Thymus (tissue), 11 donors: ENCODE measurements around the gene SLAMF7. TPM values are rescaled to one million over a fixed set of nuclear protein-coding genes. Genes with fewer than 3 reads are reported as not detected.
"Not testable (repeated sequence)": the region's sequence is repeated elsewhere in the genome, so short reads cannot be mapped to it uniquely, and the experiment has no call there.

Experiments
- DNase-seq, 9 donors: peaks; one replicate each; pipeline ENCODE4 v3.0.0-alpha.2; 2013; ENCODE audit warnings: low spot score in 9 of 9, low read depth in 6 of 9, missing footprints in 1 of 9
- H3K27ac ChIP-seq, 2 donors: one replicate each; pipeline ENCODE4 v1.5.1; 2013; ENCODE audit warnings: control low read depth in 1 of 2, low read depth in 1 of 2, low read length in 1 of 2, mild to moderate bottlenecking in 1 of 2, moderate library complexity in 1 of 2
- H3K27me3 ChIP-seq, 2 donors: one replicate each; pipeline ENCODE4 v1.5.1; 2013; ENCODE audit warnings: low read length in 1 of 2; ENCODE audit not compliant: control insufficient read depth in 2 of 2, insufficient read depth in 1 of 2
- H3K36me3 ChIP-seq, 2 donors: one replicate each; pipeline ENCODE4 v1.5.1; 2013; ENCODE audit warnings: low read length in 1 of 2, mild to moderate bottlenecking in 1 of 2, moderate library complexity in 1 of 2; ENCODE audit not compliant: control insufficient read depth in 2 of 2, insufficient read depth in 2 of 2
- H3K4me1 ChIP-seq, 2 donors: one replicate each; pipeline ENCODE4 v1.5.1; 2013; ENCODE audit warnings: low read length in 2 of 2; ENCODE audit not compliant: control insufficient read depth in 2 of 2, insufficient read depth in 2 of 2
- H3K4me3 ChIP-seq, 2 donors: one replicate each; pipeline ENCODE4 v1.5.1; 2013; ENCODE audit warnings: low read length in 2 of 2, control low read depth in 1 of 2, mild to moderate bottlenecking in 1 of 2
- H3K9me3 ChIP-seq, 2 donors: one replicate each; pipeline ENCODE4 v1.5.1; 2013; ENCODE audit warnings: low read length in 1 of 2, mild to moderate bottlenecking in 1 of 2; ENCODE audit not compliant: control insufficient read depth in 2 of 2, insufficient read depth in 1 of 2
- WGBS: extraction: QIAGEN DNeasy Blood & Tissue Kit; methylation state at CpG from one replicate; pipeline ENCODE4 v1.1.7; 2013; 5-methylcytosine and 5-hydroxymethylcytosine counted together
- polyA plus RNA-seq: library from polyadenylated mRNA; stranded (reverse); fragments of 200-250 nt; gene quantifications from one replicate; pipeline ENCODE4 v1.2.3, GENCODE V29; 2013
- total RNA-seq: library from RNA; stranded (reverse); fragments of 120-200 nt; gene quantifications from one replicate; pipeline ENCODE4 v1.2.4, GENCODE V29; 2013
- donor health status: healthy.

SLAMF7 gene
- total and polyA plus RNA-seq, 2 donors, result 6.4 to 17.6 TPM

DNA sequence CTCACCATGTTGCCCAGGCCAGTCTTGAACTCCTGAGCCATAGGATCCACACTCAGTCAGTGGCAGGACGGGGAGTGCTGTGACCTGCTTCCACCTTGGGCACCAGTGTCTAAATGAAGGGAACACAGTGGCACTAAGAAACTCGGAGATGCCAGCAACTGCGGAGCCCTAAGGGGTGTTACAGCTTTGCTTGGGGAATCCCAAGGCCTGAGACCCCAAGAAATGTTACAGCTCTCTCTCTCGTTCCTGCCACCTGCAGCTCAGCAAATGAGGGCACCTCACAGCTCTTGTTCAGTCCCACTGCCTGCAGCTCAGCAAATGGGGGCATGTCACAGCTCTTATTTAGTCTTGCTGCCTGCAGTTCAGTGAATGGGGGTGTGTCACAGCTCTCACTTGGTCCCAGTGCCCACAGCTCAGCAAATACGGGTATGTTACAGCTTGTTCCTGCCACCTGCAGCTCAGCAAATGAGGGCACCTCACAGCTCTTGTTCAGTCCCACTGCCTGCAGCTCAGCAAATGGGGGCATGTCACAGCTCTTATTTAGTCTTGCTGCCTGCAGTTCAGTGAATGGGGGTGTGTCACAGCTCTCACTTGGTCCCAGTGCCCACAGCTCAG, 24.9 kb upstream of the SLAMF7 start:
- DNase-seq, result peak in 4 of 9 donors; percentile 44 to 81 (median 64)
- not testable (repeated sequence) for H3K9me3 ChIP-seq, H3K27me3 ChIP-seq, H3K36me3 ChIP-seq
- Histone ChIP-seq H3K4me1 (peaks cover 31 to 55% of the 10 kb centered on the region in 2 donors), H3K4me3 (peak overlapping the region in 1 of 2 donors; percentile 2), H3K27ac (peak overlapping the region; percentile 86 to 95)
- WGBS, result 55% methylated on average over 5 of the region's 5 CpGs

DNA sequence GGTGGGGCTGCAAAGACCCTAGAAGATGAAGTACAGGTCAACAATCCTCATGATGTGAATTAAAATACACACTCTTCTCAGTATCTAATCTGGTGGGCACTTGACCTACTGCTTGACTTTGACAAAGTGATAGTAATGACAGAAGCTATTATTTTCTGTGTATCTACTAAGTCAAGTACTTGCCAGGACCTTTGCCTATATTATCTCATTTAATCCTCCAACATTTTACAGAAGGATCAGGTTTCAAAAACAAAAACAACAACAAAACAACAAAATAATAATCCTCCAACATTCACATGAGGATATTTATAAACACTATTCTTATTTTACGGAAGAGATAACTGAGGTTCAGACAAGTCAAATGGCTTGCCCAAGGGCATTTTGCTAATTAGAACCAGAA, 23.0 kb upstream of the SLAMF7 start:
- Histone ChIP-seq H3K4me3 (no peak overlapping the region), H3K36me3 (no peaks in the 10 kb centered on the region), H3K27ac (no peak overlapping the region), H3K4me1 (peaks cover 17 to 46% of the 10 kb centered on the region in 2 donors), H3K9me3 (no peaks in the 10 kb centered on the region), H3K27me3 (no peaks in the 10 kb centered on the region)
- 97% methylated on average over 1 of the region's 1 CpG for WGBS
- no peak for DNase-seq

GRCh38 chr1:160717306-160717705, 21.7 kb upstream of the SLAMF7 start:
- H3K4me3 ChIP-seq, result no peak overlapping the region
- no peaks in the 10 kb centered on the region for H3K27me3 ChIP-seq
- H3K9me3 ChIP-seq, result no peaks in the 10 kb centered on the region
- H3K36me3 ChIP-seq, result no peaks in the 10 kb centered on the region
- 78% methylated on average over 5 of the region's 5 CpGs for WGBS
- H3K4me1 ChIP-seq, result peaks cover 16 to 38% of the 10 kb centered on the region in 2 donors
- H3K27ac ChIP-seq, result no peak overlapping the region
- no peak for DNase-seq

- no peak overlapping the region for H3K4me3 ChIP-seq
- H3K27ac ChIP-seq, result no peak overlapping the region
- no peak for DNase-seq
- H3K9me3 ChIP-seq, result no peaks in the 10 kb centered on the region
- peaks cover 12 to 35% of the 10 kb centered on the region in 2 donors for H3K4me1 ChIP-seq
- no peaks in the 10 kb centered on the region for H3K36me3 ChIP-seq
- H3K27me3 ChIP-seq, result no peaks in the 10 kb centered on the region
- 96% methylated on average over 4 of the region's 4 CpGs for whole genome bisulfite sequencing
Observed at GRCh38 chr1:160718210-160718609, 20.8 kb upstream of the SLAMF7 start.

DNA sequence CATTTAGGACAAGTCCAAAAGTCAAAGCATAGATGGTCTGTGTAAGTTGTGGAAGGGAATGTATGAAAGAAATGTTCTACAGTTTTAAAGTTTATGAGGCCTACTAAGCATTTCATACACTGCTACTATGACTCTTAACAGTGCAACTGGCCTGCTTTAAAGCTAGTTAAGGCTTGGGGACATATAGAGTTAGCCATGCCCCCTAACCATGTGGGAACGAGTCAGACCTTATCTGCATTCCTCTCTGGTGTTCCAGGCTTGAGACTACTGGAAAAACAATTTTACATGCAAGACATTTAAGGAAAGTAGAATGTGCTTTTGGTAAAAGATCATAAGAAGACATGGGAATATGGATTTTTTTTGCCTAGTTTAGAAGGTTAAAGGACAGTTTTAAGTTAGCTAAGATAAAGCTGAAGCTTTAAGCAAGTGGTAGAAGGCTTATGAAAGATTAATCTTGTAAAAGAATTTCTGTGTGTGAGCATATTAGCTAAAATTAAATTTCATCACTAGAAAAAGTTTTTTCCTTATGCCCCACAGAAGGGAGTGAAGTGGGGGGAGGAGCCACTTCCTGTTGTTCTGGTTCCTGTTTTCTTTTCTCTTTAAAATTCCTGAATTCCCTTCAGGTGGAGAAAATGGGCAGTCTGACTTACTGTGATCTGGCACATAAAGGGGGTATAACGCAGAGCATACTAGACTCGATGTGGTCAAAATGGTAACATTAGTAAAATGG, 18.5 kb upstream of the SLAMF7 start:
- Histone ChIP-seq H3K9me3 (no peaks in the 10 kb centered on the region), H3K27me3 (no peaks in the 10 kb centered on the region), H3K4me3 (no peak overlapping the region), H3K27ac (no peak overlapping the region), H3K4me1 (peaks cover 8 to 42% of the 10 kb centered on the region in 2 donors), H3K36me3 (no peaks in the 10 kb centered on the region)
- 97% methylated on average over 3 of the region's 3 CpGs for WGBS
- no peak for DNase-seq

- peaks cover 9 to 49% of the 10 kb centered on the region in 2 donors for H3K4me1 ChIP-seq
- H3K27me3 ChIP-seq, result no peaks in the 10 kb centered on the region
- H3K36me3 ChIP-seq, result no peaks in the 10 kb centered on the region
- H3K27ac ChIP-seq, result no peak overlapping the region
- DNase-seq, result no peak
- H3K9me3 ChIP-seq, result no peaks in the 10 kb centered on the region
- H3K4me3 ChIP-seq, result no peak overlapping the region
Observed at GRCh38 chr1:160721473-160721872, 17.6 kb upstream of the SLAMF7 start.

DNA sequence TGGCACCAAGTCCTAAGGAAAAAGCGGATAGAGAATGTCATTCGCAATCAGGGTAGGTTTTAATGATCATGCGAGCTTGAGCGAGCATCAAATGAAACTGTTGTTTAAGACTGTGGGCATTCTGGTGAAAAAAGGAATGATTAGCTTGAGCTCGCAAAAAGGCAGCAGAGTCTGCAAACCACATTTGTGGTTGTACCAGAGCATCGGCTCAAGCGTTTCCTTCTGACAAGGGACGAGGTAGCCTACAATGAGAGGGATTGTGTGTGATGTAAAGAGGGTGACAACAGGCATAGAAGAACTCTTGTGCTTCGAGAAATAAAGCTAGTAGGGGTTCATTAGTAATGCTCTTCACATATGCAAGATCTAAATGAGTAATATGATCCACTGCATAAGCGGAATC, 16.3 kb upstream of the SLAMF7 start:
- Histone ChIP-seq H3K4me1 (peaks cover 11 to 44% of the 10 kb centered on the region in 2 donors), H3K9me3 (no peaks in the 10 kb centered on the region), H3K27me3 (no peaks in the 10 kb centered on the region), H3K4me3 (no peak overlapping the region), H3K27ac (no peak overlapping the region), H3K36me3 (no peaks in the 10 kb centered on the region)
- 42% methylated on average over 10 of the region's 10 CpGs for whole genome bisulfite sequencing
- DNase-seq, result no peak

DNA sequence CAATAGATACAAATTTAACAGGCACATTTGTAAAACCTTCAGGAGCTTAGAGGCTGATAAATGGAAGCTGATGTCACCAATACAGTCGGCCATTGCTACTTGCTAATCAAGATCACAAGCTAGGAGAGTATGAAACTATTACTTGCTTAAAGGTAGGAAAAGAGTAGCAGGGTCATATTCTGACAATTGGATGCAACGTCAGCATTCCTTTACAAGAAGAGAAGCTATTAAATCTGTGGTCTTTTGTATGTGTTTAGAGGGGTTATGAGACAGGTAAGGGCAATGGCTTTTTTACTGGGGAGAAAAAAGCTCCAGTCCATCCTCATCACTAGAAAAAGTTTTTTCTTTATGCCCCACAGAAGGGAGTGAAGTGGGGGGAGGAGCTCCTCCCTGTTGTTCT, 15.7 kb upstream of the SLAMF7 start:
- peaks cover 11 to 43% of the 10 kb centered on the region in 2 donors for H3K4me1 ChIP-seq

DNA sequence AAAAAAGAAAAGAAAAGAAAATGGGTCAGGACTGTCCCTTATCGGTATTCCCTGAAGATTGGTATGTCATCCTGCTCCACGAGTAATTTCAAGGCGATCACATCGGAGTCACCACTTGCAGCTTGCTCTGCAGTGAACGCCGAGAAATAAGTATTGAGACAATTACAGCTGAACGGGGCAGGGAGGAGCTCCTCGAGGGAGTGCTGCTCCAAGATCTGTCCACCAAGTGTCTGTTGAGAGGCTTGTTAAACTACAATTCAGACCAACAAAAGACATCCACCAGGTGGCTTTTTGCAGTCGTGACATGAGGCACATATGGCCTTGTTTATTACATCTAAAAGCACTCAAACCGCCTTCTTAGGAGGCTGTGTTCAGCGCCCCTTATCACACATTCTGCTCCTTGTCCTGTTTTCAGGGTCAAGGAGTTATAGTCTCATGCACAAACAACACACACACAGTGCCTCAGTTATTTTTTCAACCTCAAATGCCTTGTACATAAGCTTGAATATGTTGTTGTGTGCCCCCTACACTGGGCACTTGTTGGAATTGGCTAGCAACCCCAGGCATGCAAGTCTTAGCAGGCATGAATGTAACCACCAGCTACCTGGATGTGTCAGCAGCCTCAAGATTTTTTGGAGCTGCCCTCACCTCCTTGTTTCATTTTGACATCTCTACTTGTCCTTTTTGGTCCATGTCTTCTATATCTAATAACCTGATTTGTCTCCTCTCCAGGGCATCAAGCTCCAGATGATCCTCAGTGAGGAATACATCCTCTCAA, 14.4 kb upstream of the SLAMF7 start:
- 84% methylated on average over 11 of the region's 11 CpGs for WGBS
- Histone ChIP-seq H3K27ac (no peak overlapping the region), H3K9me3 (no peaks in the 10 kb centered on the region), H3K27me3 (no peaks in the 10 kb centered on the region), H3K36me3 (no peaks in the 10 kb centered on the region), H3K4me3 (no peak overlapping the region), H3K4me1 (peaks cover 11 to 43% of the 10 kb centered on the region in 2 donors)
- DNase-seq, result peak in 3 of 9 donors; percentile 49 to 81 (median 49)

More for the DNA sequence above, 15.7 kb upstream of the SLAMF7 start:
- H3K27ac ChIP-seq, result no peak overlapping the region
- H3K4me3 ChIP-seq, result no peak overlapping the region
- no peaks in the 10 kb centered on the region for H3K27me3 ChIP-seq
- no peaks in the 10 kb centered on the region for H3K36me3 ChIP-seq
- 92% methylated on average over 2 of the region's 2 CpGs for WGBS
- DNase-seq, result no peak
- no peaks in the 10 kb centered on the region for H3K9me3 ChIP-seq
